HepG2 (cell line): ENCODE data around the gene KIAA1328. TPM values are rescaled to one million over a fixed set of nuclear protein-coding genes. Genes with fewer than 3 reads are reported as not detected.

Experiments used
- ATAC-seq: fragments of 200-7000 bp; cut with Tn5 transposase; 3 replicates; pipeline ENCODE4 v1.9.1; 2020; ENCODE audit warnings: mild to moderate bottlenecking, moderate library complexity
- BruUV-seq: library from RNA; stranded (reverse); fragments of 400-500 nt; replicated peaks from 2 replicates; lab custom pipeline; 2021; lab: Mats Ljungman, UMichigan
- CTCF ChIA-PET: fragments of 300-600 bp; formaldehyde crosslinking; extraction: SDS; loops from one replicate; lab custom pipeline; 2021; ENCODE audit warnings: low total read pairs, inconsistent platforms, low intra/inter-chr PET ratio; lab: Yijun Ruan, JAX
- POLR2A ChIA-PET: fragments of 350-600 bp; sonication (Branson Sonifier 250); formaldehyde crosslinking; loops from one replicate; lab custom pipeline; 2020; ENCODE audit warnings: antibody characterized with exemption, inconsistent platforms; lab: Yijun Ruan, JAX
- DNase-seq: peaks from one replicate; pipeline ENCODE4 v3.0.0-alpha.2; 2015; ENCODE audit warnings: low spot score
- FAIRE-seq: peaks from 3 replicates; lab custom pipeline; 2011; peaks lifted over from hg19 to GRCh38; lab: Jason Lieb, UNC
- H2AFZ ChIP-seq: one replicate; pipeline ENCODE4 v1.6.1; 2011; ENCODE audit warnings: low read length, inconsistent platforms
- H3K27ac ChIP-seq: fragments of 300-600 bp; 3 replicates; pipeline ENCODE4 v1.8.0; 2011; ENCODE audit warnings: mixed run types, mild to moderate bottlenecking, mixed read lengths, low read length, inconsistent platforms; ENCODE audit not compliant: insufficient read depth; ENCODE audit errors: extremely low read length
- H3K27me3 ChIP-seq, 2 experiments: fragments of 200-600 bp in 1 of 2; 2 replicates in 1 of 2; 3 replicates in 1 of 2; pipeline versions ENCODE4 v1.6.0 to v1.8.0; 2011; ENCODE audit warnings: low read length in 2 of 2, mild to moderate bottlenecking in 2 of 2, moderate library complexity in 2 of 2, inconsistent platforms in 1 of 2; ENCODE audit not compliant: insufficient read depth in 2 of 2, control insufficient read depth in 1 of 2
- H3K36me3 ChIP-seq, 2 experiments: fragments of 200-600 bp in 1 of 2; replicated peaks in 1 of 2; 2 replicates in 1 of 2; 3 replicates in 1 of 2; pipeline versions ENCODE4 v1.5.1 to v1.8.0; 2011; ENCODE audit warnings: low read length in 2 of 2, inconsistent platforms in 1 of 2; ENCODE audit not compliant: insufficient read depth in 2 of 2, control insufficient read depth in 1 of 2
- H3K4me1 ChIP-seq: 2 replicates; pipeline ENCODE4 v1.5.1; 2012; ENCODE audit warnings: low read length, inconsistent platforms; ENCODE audit not compliant: insufficient read depth
- H3K4me2 ChIP-seq: 2 replicates; pipeline ENCODE4 v1.6.0; 2011; ENCODE audit warnings: low read depth, low read length, inconsistent platforms
- H3K4me3 ChIP-seq, 3 experiments: fragments of 200-600 bp in 1 of 3; sonication (generic), shearing (Covaris generic) in 1 of 3; replicated peaks in 1 of 3; 2 replicates each; pipeline ENCODE4 v1.5.1; 2011 to 2016; ENCODE audit warnings: low read length in 3 of 3, inconsistent platforms in 2 of 3, low read depth in 2 of 3, mild to moderate bottlenecking in 2 of 3, control low read depth in 1 of 3, mixed read lengths in 1 of 3; ENCODE audit not compliant: insufficient read depth in 1 of 3
- H3K79me2 ChIP-seq: one replicate; pipeline ENCODE4 v1.6.1; 2011; ENCODE audit warnings: low read length, inconsistent platforms; ENCODE audit not compliant: insufficient read depth
- H3K9ac ChIP-seq: 2 replicates; pipeline ENCODE4 v1.6.0; 2011; ENCODE audit warnings: mild to moderate bottlenecking, low read depth, low read length, inconsistent platforms; ENCODE audit not compliant: insufficient read depth
- H3K9me3 ChIP-seq: 2 replicates; pipeline ENCODE4 v1.5.1; 2012; ENCODE audit warnings: mild to moderate bottlenecking, low read length
- H4K20me1 ChIP-seq: 2 replicates; pipeline ENCODE4 v1.6.0; 2011; ENCODE audit warnings: inconsistent platforms, mild to moderate bottlenecking, low read length, moderate library complexity; ENCODE audit not compliant: insufficient read depth
- ESRRA ChIP-seq: sonication (generic); formaldehyde crosslinking; IDR thresholded peaks from 2 replicates; pipeline ENCODE4 v1.5.1; 2020; ENCODE audit warnings: mild to moderate bottlenecking, low read depth, missing genetic modification reagents
- PCBP1 ChIP-seq: fragments of 200-400 bp; formaldehyde crosslinking; IDR thresholded peaks from 2 replicates; pipeline ENCODE4 v1.6.1; 2017; ENCODE audit warnings: mild to moderate bottlenecking, low read depth, low read length, borderline replicate concordance
- SP2 ChIP-seq: sonication (generic); formaldehyde crosslinking; IDR thresholded peaks from 2 replicates; pipeline ENCODE4 v1.5.1; 2020; ENCODE audit warnings: mild to moderate bottlenecking, missing genetic modification reagents
- WGBS: methylation state at CpG from one replicate; pipeline ENCODE4 v1.1.6; 2017; ENCODE audit warnings: low lambda C conversion rate; 5-methylcytosine and 5-hydroxymethylcytosine counted together
- in situ Hi-C: cut with HindIII; loops from 2 replicates; pipeline ENCODE4 v1.10.0; 2017; ENCODE audit warnings: low pct_unique_long_range_greater_than_20kb; ENCODE audit not compliant: extremely low pct_ligation_motif_present
- intact Hi-C: fragments of 100-400 bp; cut with micrococcal nuclease; formaldehyde crosslinking; loops from one replicate; pipeline ENCODE4 v1.10.0; 2022; ENCODE audit not compliant: unreplicated experiment
- polyA plus RNA-seq, 8 experiments: library from polyadenylated mRNA; depleted of rRNA in 3 of 8; stranded (reverse) in 7 of 8; unstranded in 1 of 8; fragments of >200 nt; fragmentation: Illumina TruSeq in 4 of 8; extraction: Trizol in 4 of 8; gene quantifications; 2 replicates each; pipeline versions ENCODE4 v1.2.1 to v1.2.3, GENCODE V29; 2011 to 2016; ENCODE audit warnings: low read depth in 4 of 8, missing spikeins in 1 of 8, mixed read lengths in 1 of 8; ENCODE audit not compliant: insufficient read depth in 1 of 8
- total RNA-seq, 5 experiments: library from RNA; depleted of rRNA; stranded (reverse); fragments of >200 nt; fragmentation: Illumina TruSeq; extraction: Trizol; gene quantifications; 2 replicates each; pipeline ENCODE4 v1.2.3, GENCODE V29; 2016; ENCODE audit warnings: low read depth in 1 of 5
- TF ChIP-seq, protein P1 (sequence below): sonication (generic); formaldehyde crosslinking; IDR thresholded peaks from 2 replicates; pipeline ENCODE4 v1.4.0; 2020; ENCODE audit warnings: mild to moderate bottlenecking, missing genetic modification reagents, borderline replicate concordance
- TF ChIP-seq, protein P2 (sequence below): sonication (generic); formaldehyde crosslinking; IDR thresholded peaks from 2 replicates; pipeline ENCODE4 v1.4.0; 2020; ENCODE audit warnings: missing genetic modification reagents

KIAA1328 gene
- total and polyA plus RNA-seq, 2 of the 13 experiments (the other 11 are each of a cell fraction or from before 2014, with no cell fraction given): 4.1 to 6.0 TPM

DNA sequence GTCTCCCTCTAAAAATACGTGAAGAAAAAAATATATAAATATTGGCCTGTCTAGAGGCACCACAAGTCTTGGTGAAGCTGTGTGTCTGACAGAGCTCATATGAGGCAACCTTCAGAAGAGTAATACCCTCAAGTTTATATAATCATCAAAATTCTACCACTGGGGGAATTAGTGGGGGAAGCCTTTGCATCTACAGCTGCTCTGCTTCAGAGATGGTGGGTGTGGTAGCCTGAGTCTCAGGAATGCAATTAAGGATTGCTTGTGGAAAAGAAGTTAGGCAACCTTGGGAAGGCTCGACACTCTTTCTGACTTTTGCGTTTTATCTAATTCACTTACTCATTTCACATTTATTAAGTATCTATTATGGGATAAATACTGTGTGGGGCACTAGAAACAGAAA, 17.5 kb upstream of the KIAA1328 start:
- no peak for FAIRE-seq

More for the DNA sequence above, 17.5 kb upstream of the KIAA1328 start:
- ChIA-PET CTCF (no interaction called here), POLR2A (no interaction called here)
- H3K27me3 ChIP-seq: no peaks in the 10 kb centered on the region
- no peak for TF ChIP-seq ESRRA (CRISPR knock-in tag)
- TF ChIP-seq, protein P1, sequence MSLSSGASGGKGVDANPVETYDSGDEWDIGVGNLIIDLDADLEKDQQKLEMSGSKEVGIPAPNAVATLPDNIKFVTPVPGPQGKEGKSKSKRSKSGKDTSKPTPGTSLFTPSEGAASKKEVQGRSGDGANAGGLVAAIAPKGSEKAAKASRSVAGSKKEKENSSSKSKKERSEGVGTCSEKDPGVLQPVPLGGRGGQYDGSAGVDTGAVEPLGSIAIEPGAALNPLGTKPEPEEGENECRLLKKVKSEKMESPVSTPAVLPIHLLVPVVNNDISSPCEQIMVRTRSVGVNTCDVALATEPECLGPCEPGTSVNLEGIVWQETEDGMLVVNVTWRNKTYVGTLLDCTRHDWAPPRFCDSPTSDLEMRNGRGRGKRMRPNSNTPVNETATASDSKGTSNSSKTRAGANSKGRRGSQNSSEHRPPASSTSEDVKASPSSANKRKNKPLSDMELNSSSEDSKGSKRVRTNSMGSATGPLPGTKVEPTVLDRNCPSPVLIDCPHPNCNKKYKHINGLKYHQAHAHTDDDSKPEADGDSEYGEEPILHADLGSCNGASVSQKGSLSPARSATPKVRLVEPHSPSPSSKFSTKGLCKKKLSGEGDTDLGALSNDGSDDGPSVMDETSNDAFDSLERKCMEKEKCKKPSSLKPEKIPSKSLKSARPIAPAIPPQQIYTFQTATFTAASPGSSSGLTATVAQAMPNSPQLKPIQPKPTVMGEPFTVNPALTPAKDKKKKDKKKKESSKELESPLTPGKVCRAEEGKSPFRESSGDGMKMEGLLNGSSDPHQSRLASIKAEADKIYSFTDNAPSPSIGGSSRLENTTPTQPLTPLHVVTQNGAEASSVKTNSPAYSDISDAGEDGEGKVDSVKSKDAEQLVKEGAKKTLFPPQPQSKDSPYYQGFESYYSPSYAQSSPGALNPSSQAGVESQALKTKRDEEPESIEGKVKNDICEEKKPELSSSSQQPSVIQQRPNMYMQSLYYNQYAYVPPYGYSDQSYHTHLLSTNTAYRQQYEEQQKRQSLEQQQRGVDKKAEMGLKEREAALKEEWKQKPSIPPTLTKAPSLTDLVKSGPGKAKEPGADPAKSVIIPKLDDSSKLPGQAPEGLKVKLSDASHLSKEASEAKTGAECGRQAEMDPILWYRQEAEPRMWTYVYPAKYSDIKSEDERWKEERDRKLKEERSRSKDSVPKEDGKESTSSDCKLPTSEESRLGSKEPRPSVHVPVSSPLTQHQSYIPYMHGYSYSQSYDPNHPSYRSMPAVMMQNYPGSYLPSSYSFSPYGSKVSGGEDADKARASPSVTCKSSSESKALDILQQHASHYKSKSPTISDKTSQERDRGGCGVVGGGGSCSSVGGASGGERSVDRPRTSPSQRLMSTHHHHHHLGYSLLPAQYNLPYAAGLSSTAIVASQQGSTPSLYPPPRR (CRISPR knock-in tag): no peak
- TF ChIP-seq, protein P2, sequence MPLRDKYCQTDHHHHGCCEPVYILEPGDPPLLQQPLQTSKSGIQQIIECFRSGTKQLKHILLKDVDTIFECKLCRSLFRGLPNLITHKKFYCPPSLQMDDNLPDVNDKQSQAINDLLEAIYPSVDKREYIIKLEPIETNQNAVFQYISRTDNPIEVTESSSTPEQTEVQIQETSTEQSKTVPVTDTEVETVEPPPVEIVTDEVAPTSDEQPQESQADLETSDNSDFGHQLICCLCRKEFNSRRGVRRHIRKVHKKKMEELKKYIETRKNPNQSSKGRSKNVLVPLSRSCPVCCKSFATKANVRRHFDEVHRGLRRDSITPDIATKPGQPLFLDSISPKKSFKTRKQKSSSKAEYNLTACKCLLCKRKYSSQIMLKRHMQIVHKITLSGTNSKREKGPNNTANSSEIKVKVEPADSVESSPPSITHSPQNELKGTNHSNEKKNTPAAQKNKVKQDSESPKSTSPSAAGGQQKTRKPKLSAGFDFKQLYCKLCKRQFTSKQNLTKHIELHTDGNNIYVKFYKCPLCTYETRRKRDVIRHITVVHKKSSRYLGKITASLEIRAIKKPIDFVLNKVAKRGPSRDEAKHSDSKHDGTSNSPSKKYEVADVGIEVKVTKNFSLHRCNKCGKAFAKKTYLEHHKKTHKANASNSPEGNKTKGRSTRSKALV (CRISPR knock-in tag): no peak
- TF ChIP-seq PCBP1: no peak
- TF ChIP-seq SP2: no peak
- H3K9me3 ChIP-seq: no peaks in the 10 kb centered on the region
- BruUV-seq: no TSS peak
- H3K79me2 ChIP-seq: no peaks in the 10 kb centered on the region
- no peak overlapping the region for H2AFZ ChIP-seq
- H3K27ac ChIP-seq: no peak overlapping the region
- peaks cover 2 to 52% of the 10 kb centered on the region in 2 experiments; a peak in 4 of 5 replicates for H3K36me3 ChIP-seq
- no peaks in the 10 kb centered on the region for H3K4me1 ChIP-seq
- WGBS: 95% methylated on average over 3 of the region's 3 CpGs
- in situ Hi-C loops (no loop called here), intact Hi-C loops (no loop called here)
- no peak overlapping the region for H3K4me3 ChIP-seq
- DNase-seq: no peak
- ATAC-seq: no peak
- no peak overlapping the region for H3K9ac ChIP-seq
- no peak overlapping the region for H3K4me2 ChIP-seq
- peaks cover 7% of the 10 kb centered on the region for H4K20me1 ChIP-seq
